Suprapubic skin (tissue), 4 donors: Measurements from ENCODE around the gene TBC1D16. TPM values are rescaled to one million over a fixed set of nuclear protein-coding genes. Genes with fewer than 3 reads are reported as not detected.

Experiments
- DNase-seq, 2 donors: peaks; one replicate each; pipeline ENCODE4 v3.0.0-alpha.2; 2019; ENCODE audit warnings: low spot score in 2 of 2
- H3K27ac ChIP-seq: fragments of 200-600 bp; sonication (generic); one replicate; pipeline ENCODE4 v1.5.1; 2019
- H3K27me3 ChIP-seq: fragments of 200-600 bp; sonication (generic); one replicate; pipeline ENCODE4 v1.5.1; 2019
- H3K36me3 ChIP-seq: fragments of 200-600 bp; sonication (generic); one replicate; pipeline ENCODE4 v1.5.1; 2019
- H3K4me1 ChIP-seq: fragments of 200-600 bp; sonication (generic); one replicate; pipeline ENCODE4 v1.5.1; 2019
- H3K4me3 ChIP-seq: fragments of 200-600 bp; sonication (generic); one replicate; pipeline ENCODE4 v1.5.1; 2019; ENCODE audit warnings: mild to moderate bottlenecking
- H3K9me3 ChIP-seq: fragments of 200-600 bp; sonication (generic); one replicate; pipeline ENCODE4 v1.5.1; 2019
- CTCF ChIP-seq, 2 donors: fragments of 200-600 bp in 1 of 2; fragments of 450-650 bp in 1 of 2; sonication (generic) in 1 of 2; IDR thresholded peaks; one replicate each; pipeline ENCODE4 v1.5.1; 2016 to 2019; ENCODE audit warnings: antibody characterized with exemption in 2 of 2, mild to moderate bottlenecking in 1 of 2, moderate library complexity in 1 of 2
- EP300 ChIP-seq: sonication (generic); formaldehyde crosslinking; IDR thresholded peaks from one replicate; pipeline ENCODE4 v1.6.1; 2017; ENCODE audit warnings: antibody characterized with exemption
- POLR2A ChIP-seq, 2 donors: fragments of 450-650 bp; IDR thresholded peaks; one replicate each; pipeline ENCODE4 v1.6.1; 2017; ENCODE audit warnings: antibody characterized with exemption in 2 of 2, mild to moderate bottlenecking in 2 of 2, moderate library complexity in 2 of 2
- POLR2AphosphoS5 ChIP-seq, 3 donors: sonication (generic); formaldehyde crosslinking; IDR thresholded peaks; one replicate each; pipeline ENCODE4 v1.6.1; 2017; ENCODE audit warnings: antibody characterized with exemption in 3 of 3
- WGBS: methylation state at CpG from one replicate; pipeline ENCODE4 v1.1.5; 2018; 5-methylcytosine and 5-hydroxymethylcytosine counted together
- total RNA-seq, 4 donors: library from RNA; depleted of rRNA; stranded (reverse); fragments of >200 nt; gene quantifications; one replicate each; pipeline ENCODE4 v1.1.0, GENCODE V29; 2016

TBC1D16 gene
- total RNA-seq, 4 donors from 2014 or later = 18.6 to 33.6 (median 22.7) TPM

- DNase-seq = no peak
- peaks cover 30% of the 10 kb centered on the region for H3K4me1 ChIP-seq
- 62% methylated on average over 4 of the region's 9 CpGs for WGBS
- TF ChIP-seq CTCF (IDR thresholded peaks at IDR 0.05) = no peak
- no peak for TF ChIP-seq POLR2A (IDR thresholded peaks at IDR 0.05)
- TF ChIP-seq EP300 = no peak
- TF ChIP-seq POLR2AphosphoS5 (IDR thresholded peaks at IDR 0.05) = no peak
- H3K4me3 ChIP-seq = no peak overlapping the region
- no peak overlapping the region for H3K27ac ChIP-seq
- no peaks in the 10 kb centered on the region for H3K9me3 ChIP-seq
- H3K27me3 ChIP-seq = peaks cover 55% of the 10 kb centered on the region
- no peaks in the 10 kb centered on the region for H3K36me3 ChIP-seq
Observed at GRCh38 chr17:79918581-79919163, 117.0 kb downstream of the TBC1D16 start.

GRCh38 chr17:79917902-79918484 is 117.7 kb downstream of the TBC1D16 start:
- WGBS = 93% methylated on average over 12 of the region's 14 CpGs
- DNase-seq = no peak
- Histone ChIP-seq H3K4me3 (no peak overlapping the region), H3K27me3 (peaks cover 55% of the 10 kb centered on the region), H3K9me3 (no peaks in the 10 kb centered on the region), H3K27ac (no peak overlapping the region), H3K36me3 (no peaks in the 10 kb centered on the region), H3K4me1 (peaks cover 30% of the 10 kb centered on the region)
- no peak for TF ChIP-seq CTCF (IDR thresholded peaks at IDR 0.05)
- no peak for TF ChIP-seq EP300
- TF ChIP-seq POLR2AphosphoS5 (IDR thresholded peaks at IDR 0.05) = no peak
- TF ChIP-seq POLR2A (IDR thresholded peaks at IDR 0.05) = no peak

- H3K4me3 ChIP-seq = no peak overlapping the region
- no peak for TF ChIP-seq POLR2A (IDR thresholded peaks at IDR 0.05)
- no peak for TF ChIP-seq POLR2AphosphoS5 (IDR thresholded peaks at IDR 0.05)
- no peak for TF ChIP-seq EP300
- TF ChIP-seq CTCF (IDR thresholded peaks at IDR 0.05) = no peak
- H3K27ac ChIP-seq = no peak overlapping the region
- peaks cover 50% of the 10 kb centered on the region for H3K27me3 ChIP-seq
- H3K4me1 ChIP-seq = peaks cover 30% of the 10 kb centered on the region
- no peaks in the 10 kb centered on the region for H3K9me3 ChIP-seq
- 87% methylated on average over 11 of the region's 18 CpGs for WGBS
- no peaks in the 10 kb centered on the region for H3K36me3 ChIP-seq
- no peak for DNase-seq
Observed at GRCh38 chr17:79916991-79917901, 118.4 kb downstream of the TBC1D16 start.

GRCh38 chr17:79916506-79916905 is 119.2 kb downstream of the TBC1D16 start:
- no peaks in the 10 kb centered on the region for H3K9me3 ChIP-seq
- peaks cover 27% of the 10 kb centered on the region for H3K4me1 ChIP-seq
- DNase-seq = no peak
- WGBS = 81% methylated on average over 6 of the region's 6 CpGs
- no peaks in the 10 kb centered on the region for H3K36me3 ChIP-seq
- TF ChIP-seq POLR2A (IDR thresholded peaks at IDR 0.05) (no peak), POLR2AphosphoS5 (IDR thresholded peaks at IDR 0.05) (no peak)
- H3K27me3 ChIP-seq = peaks cover 43% of the 10 kb centered on the region
- H3K4me3 ChIP-seq = no peak overlapping the region
- H3K27ac ChIP-seq = no peak overlapping the region

GRCh38 chr17:79915850-79916430 is 119.7 kb downstream of the TBC1D16 start:
- no peak overlapping the region for H3K4me3 ChIP-seq
- H3K4me1 ChIP-seq = peaks cover 27% of the 10 kb centered on the region
- TF ChIP-seq CTCF (IDR thresholded peaks at IDR 0.05) (no peak), POLR2A (IDR thresholded peaks at IDR 0.05) (no peak), POLR2AphosphoS5 (IDR thresholded peaks at IDR 0.05) (no peak), EP300 (no peak)
- peaks cover 37% of the 10 kb centered on the region for H3K27me3 ChIP-seq
- DNase-seq = no peak
- no peak overlapping the region for H3K27ac ChIP-seq
- no peaks in the 10 kb centered on the region for H3K9me3 ChIP-seq
- no peaks in the 10 kb centered on the region for H3K36me3 ChIP-seq
- WGBS = 33% methylated on average over 15 of the region's 23 CpGs
